T47D (cell line): Measurements from ENCODE around the gene MMD2.

Experiments used
- DNase-seq, 2 experiments: peaks; one replicate each; pipeline versions ENCODE4 v3.0.0 to v3.0.0-alpha.2; 2011 to 2012; ENCODE audit warnings: low read depth in 1 of 2, low spot score in 1 of 2
- JUND ChIP-seq: IDR thresholded peaks from 2 replicates; pipeline ENCODE4 v1.6.1; 2012; ENCODE audit warnings: low read depth
- in situ Hi-C: cut with HindIII; loops from 2 replicates; pipeline ENCODE4 v1.10.0; 2016; ENCODE audit warnings: low sequenced_read_pairs, low pct_unique_long_range_greater_than_20kb

Gene MMD2

GRCh38 chr7:4945949-4946348 is 13.0 kb downstream of the MMD2 start:
- in situ Hi-C loops: no loop called here
- DNase-seq: no peak
- TF ChIP-seq JUND: no peak

GRCh38 chr7:4944939-4945338 is 14.0 kb downstream of the MMD2 start:
- in situ Hi-C loops: no loop called here
- DNase-seq: no peak
- no peak for TF ChIP-seq JUND

- no peak for TF ChIP-seq JUND
- in situ Hi-C loops: no loop called here
- DNase-seq: no peak
Measured at GRCh38 chr7:4943297-4943696, 15.7 kb downstream of the MMD2 start.

- TF ChIP-seq JUND: no peak
- in situ Hi-C loops: no loop called here
- DNase-seq: no peak
Measured at GRCh38 chr7:4939971-4940728, 18.8 kb downstream of the MMD2 start.

- no peak for DNase-seq
- in situ Hi-C loops: no loop called here
- TF ChIP-seq JUND: no peak
Measured at GRCh38 chr7:4937411-4937810, 21.6 kb downstream of the MMD2 start.

GRCh38 chr7:4934419-4935025 is 24.5 kb downstream of the MMD2 start:
- no peak for DNase-seq
- no peak for TF ChIP-seq JUND
- in situ Hi-C loops: no loop called here

- TF ChIP-seq JUND: no peak
- in situ Hi-C loops: no loop called here
- DNase-seq: peak in 1 of 2 experiments; percentile 57
Measured at GRCh38 chr7:4931943-4932342, 27.0 kb downstream of the MMD2 start.

GRCh38 chr7:4929005-4929404 is 30.0 kb downstream of the MMD2 start:
- in situ Hi-C loops: no loop called here
- TF ChIP-seq JUND: no peak
- no peak for DNase-seq

- no peak for TF ChIP-seq JUND
- in situ Hi-C loops: no loop called here
Measured at GRCh38 chr7:4928445-4928844, 30.5 kb downstream of the MMD2 start.

GRCh38 chr7:4919969-4920766 is 38.8 kb downstream of the MMD2 start:
- no peak for DNase-seq
- in situ Hi-C loops: no loop called here
- TF ChIP-seq JUND: no peak

More at GRCh38 chr7:4928445-4928844, 30.5 kb downstream of the MMD2 start:
- DNase-seq: no peak

GRCh38 chr7:4916113-4916512 is 42.9 kb downstream of the MMD2 start:
- in situ Hi-C loops: no loop called here
- no peak for TF ChIP-seq JUND
- DNase-seq: no peak

- no peak for DNase-seq
- in situ Hi-C loops: no loop called here
- TF ChIP-seq JUND: no peak
Measured at GRCh38 chr7:4911111-4911828, 47.7 kb downstream of the MMD2 start.
